NCI-H510A (cell line): ENCODE measurements around the gene VPS26A.

ENCODE experiments used
- DNase-seq: peaks from one replicate; lab custom pipeline; 2025; lab: John Stamatoyannopoulos, UW

Gene VPS26A

DNA sequence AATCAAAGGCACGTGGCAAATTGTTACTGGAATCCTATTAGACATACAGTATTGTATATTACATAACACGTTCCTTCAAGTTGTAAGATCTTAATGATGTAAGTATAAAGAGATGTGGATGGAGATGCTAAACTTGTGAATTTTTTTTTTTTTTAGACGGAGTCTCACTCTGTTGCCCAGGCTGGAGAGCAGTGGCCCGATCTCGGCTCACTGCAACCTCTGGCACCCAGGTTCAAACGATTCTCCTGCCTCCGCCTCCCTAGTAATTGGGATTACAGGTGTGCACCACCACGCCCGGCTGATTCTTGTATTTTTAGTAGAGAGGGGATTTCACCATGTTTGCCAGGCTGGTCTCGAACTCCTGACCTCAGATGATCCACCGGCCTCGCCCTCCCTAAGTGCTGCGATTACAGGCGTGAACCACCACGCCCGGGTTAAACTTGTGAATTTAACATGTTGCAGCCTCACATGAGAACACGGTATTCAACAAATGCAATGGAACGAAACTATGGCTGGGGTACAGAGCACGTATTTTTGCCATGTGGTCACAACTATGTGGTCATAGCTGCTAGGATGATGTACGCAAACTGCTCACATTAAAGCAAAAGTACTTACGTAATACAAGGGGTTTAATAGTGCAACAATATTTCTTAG, 55.2 kb downstream of the VPS26A start:
- DNase-seq = peak; percentile 29

DNA sequence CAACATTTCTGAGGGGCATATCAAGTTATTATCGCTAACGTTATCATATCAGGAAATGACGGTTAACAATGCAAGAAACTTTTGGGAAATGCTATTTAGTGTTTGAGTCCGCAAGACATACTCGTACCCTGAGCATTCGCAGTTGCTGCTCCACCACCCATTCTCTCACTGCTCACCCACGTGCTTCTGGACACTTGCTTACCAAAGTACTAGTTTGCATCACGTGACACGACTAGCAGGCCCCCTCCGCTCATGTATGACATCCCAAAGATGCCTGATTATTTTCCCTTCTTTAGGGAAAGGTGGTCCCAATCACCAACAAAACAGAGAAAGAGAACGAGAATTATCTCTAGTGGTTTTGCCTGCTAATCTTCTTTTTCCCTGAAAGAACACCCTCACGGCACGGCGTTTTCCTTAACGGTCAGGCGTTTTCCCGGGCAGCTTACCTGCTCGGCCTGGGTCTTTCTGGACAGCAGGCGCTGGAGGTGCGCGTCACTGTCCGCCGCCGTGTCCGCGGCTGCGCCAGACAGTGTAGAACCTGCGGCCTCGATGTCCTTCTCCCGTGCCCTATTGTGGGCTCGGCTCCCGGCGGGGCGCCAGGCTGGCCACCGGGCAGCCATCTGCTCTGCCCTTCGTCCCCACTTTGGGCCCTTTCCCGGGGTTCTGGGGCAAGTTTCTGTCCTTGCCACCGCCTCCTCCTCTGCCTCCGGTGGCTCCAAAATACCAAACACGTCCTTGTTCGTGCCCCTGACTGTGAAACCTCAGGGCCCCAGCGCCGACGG, 56.0 kb downstream of the VPS26A start, which contains the start of gene SUPV3L1:
TSS of gene SUPV3L1 (plus strand) at position 492 of the 782 bp plus-strand sequence. CDS start at position 550, 58 bp downstream.
- peak; percentile 94 for DNase-seq

DNA sequence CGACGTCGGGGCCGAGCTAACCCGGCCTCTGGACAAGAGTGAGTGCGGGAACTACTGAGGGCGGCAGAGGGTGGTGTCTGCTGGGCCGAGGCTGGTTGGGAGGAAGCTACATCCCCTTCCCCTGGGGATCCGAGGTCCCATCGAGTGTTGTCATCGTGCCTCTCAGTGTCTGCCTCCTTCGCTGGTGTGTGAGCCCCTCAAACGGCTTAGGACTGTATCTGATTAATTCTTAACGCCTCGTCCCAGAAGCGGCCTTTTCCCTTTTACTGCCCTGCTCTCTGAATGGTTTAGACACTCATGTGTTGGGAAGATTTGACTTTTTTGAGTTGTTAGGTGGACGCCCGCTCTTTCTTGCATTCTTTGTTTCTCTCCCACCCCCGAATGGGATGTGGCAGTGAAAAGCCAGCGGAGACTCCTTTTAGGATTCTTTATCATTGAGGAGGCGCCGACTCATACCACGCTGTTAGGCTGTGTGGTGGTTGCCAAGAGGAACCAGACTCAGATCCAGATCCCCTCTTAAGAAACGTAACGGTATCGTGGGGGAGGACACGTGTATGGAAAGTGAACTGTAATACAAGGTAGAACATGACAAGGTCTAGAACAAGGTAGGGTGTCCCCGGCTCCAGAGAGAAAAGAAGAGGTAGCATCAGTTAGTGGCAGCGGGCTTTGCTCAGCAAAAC, 56.7 kb downstream of the VPS26A start:
- DNase-seq = no peak

DNA sequence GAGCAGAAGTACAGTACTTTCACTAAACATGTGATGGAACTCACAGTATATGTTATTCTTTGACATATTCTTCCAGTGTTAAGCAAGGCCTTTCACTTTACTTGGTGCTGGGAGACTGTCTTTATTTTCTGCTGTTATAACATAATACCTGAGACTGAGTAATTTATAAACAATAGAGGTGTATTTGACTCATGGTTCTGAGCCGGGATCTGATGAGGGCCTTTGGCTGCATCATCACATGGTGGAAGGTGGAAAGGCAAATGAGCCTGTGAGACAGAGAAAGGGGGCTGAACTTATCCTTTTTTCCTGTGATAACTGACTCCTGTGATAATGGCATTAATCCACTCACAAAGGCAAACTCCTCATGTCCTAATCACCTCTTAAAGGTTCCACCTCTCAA, 57.5 kb downstream of the VPS26A start:
- DNase-seq = no peak

DNA sequence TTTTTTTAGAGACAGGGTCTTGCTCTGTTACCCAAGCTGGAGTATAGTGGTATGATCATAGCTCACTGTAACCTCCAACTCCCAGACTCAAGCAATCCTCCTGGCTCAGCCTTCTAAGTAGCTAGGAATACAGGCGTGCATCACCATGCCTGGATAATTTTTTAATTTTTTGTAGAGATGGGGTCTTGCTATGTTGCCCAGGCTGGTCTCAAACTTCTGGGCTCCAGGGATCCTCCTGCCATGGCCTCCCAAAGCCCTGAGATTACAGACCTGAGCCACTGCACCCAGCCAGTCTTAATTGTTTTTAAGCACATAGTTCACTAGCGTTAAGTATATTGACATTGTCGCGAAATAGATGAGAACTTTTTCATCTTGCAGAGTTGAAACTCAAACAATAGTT, 58.0 kb downstream of the VPS26A start:
- no peak for DNase-seq

DNA sequence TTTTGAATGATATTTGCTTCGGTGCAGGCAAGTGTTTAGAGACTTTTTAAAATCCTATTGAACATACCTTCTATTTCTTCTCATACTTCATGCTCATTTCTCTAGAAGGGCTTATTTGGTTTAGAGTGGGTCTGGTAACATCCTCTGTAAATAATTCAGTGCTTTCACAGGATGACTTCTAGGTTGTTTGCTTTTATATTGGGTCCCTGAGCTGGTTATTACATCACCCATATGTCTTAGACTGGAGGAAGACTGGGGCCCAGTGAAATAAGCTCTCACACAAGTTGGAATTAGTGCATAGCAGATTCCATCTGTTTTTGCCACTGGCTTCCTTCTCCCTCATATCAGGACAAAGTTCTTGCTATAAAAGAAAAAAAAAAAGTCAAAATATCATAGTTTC, 62.5 kb downstream of the VPS26A start:
- DNase-seq = no peak

DNA sequence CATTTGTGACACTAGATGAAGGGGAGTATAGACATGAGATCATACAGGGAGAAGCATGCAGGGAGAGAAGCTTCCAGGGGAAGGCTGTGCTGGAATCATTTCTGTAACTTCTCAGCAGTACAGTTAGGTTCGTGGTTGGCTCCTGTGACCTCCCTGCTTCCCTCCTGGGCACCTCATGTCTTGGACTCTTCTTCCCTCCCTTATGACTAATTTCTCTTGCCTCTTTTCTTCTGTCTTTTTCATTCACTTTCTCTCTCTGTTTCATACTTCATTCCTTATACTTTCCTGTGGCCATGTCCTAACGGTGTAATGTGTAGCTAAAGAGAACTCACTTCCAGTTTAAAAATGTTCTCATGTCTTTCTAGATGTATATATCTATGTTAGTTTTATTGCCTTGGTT, 77.1 kb downstream of the VPS26A start:
- DNase-seq = no peak

DNA sequence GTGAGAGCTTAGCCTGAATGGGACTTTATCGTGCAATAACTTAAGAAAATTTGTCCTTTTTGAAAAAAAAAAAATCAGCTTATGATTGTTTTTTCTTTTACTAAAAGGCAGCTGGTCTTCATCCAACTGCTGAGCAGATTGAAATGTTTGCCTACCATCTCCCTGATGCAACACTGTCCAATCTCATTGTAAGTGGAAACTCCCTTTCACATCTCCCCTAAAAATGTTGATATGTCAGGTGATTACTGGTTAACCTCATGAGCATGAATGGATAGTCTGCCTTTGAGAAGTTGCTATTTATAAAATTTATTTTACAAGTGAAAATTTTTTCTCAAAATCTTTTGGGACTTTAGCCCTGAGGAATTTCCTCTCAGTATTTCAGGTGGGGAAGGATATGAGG, 78.4 kb downstream of the VPS26A start:
- no peak for DNase-seq

DNA sequence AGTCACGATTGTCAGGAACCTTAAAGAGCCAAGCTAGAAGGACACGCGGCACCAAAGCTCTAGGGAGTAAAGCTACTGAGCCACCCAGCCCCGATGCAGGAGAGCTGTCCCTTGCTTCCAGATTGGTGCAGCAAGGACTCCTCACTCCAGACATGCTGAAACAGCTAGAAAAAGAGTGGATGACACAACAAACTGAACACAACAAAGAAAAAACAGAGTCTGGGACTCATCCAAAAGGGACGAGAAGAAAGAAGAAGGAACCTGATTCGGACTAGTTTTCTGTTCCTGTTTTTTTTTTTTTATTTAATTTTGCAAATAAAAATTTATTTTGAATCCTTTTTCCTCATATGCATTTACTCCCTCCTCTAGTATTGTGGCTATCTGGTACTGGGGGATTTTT, 84.8 kb downstream of the VPS26A start:
- no peak for DNase-seq

DNA sequence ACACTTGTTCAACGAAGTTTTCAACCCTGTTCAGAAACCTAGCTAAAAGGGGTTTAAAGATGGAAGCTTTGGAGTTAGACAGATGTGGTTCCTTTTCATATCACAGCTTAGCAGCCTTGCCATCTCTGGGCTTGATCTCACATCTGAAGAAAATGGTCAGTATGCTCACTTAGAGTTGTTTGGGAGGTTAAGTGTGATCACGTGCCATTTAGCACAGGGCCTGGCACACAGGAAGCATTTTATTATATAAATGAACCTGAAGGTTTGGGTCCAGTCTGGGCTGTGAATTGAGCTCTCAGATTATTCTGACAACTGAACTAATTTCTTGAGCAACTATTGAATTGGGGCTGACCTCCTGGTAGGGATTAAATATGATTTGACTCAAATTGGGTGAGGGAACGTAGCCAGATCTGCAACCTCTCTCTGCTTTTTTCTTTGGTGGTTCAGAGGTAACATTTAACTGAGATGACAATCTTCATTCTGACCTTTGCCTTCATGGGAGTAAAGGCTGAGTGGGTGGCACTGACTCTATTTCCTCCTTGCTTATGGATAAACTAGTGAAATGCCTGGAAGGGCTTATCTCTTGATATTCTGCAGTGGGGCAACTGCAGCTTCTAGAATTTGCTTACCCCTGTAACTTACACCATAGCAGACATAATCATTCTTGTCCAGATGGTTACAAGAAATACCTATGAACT, 86.0 kb downstream of the VPS26A start:
- no peak for DNase-seq

DNA sequence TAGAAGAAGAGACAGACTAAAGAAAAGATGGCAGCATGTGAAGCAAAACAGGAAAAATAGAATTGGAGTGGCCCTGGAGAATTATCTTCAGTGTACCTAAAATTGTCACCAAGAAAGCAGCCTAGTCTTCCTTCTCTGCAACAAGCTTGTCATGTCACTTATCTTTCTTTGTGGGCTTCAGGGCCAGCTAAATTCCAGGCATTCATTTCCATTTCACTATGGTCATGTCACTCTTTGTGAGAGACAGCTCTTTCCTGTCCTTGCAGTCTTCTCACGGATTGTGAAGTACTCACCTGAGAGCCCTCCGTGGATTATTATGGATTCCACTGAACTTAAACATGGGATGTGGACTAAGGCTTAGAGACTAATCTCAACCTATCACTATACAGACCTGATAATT, 87.1 kb downstream of the VPS26A start:
- no peak for DNase-seq

DNA sequence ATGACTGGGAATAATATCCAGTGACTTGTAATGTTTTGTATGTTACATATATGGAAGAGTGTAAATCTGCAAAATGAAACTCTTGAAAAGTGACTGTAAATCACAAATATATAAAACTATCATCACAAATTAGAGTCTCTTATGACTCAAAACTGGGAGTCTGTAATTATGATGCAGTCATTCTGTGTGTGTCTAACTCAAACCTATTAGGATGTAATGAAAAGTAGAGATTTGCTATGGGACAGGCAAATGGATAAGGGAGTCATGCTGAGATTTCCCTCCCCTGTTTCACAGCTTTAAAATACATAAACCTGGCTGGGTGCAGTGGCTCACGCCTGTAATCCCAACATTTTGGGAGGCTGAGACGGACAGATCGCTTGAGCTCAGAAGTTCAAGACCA, 87.5 kb downstream of the VPS26A start:
- no peak for DNase-seq

DNA sequence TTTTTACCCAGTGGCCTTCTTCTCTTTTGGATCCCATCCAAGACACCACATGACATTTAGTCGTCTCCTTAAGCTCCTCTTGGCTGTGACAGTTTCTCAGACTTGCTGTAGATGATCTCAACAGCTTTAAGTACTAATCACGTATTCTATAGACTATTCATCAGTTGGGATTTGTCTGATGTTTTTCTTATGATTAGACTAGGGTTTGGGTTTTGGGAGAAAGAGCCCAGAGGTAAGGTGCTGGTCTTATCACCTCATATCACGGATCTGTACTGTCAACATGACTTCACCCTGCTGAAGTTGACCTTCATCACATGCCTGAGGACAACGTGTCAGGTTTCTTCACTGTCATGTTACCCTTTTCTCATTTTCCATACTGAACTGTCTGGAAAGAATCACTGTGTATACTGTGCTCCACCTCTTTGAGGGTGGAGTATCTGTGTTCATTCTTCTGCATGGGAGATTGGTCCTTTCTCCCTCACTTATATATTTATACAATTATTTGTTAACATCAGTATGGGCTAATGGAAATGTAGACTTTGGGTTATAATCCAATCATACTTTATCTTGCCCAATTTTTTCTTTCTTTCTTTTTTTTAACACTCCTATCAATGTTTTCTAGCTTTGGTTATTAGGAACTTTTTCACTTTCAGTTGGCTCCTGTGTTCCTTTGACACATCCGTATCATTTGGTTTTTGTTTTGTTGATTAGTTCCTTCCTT, 89.8 kb downstream of the VPS26A start:
- no peak for DNase-seq

DNA sequence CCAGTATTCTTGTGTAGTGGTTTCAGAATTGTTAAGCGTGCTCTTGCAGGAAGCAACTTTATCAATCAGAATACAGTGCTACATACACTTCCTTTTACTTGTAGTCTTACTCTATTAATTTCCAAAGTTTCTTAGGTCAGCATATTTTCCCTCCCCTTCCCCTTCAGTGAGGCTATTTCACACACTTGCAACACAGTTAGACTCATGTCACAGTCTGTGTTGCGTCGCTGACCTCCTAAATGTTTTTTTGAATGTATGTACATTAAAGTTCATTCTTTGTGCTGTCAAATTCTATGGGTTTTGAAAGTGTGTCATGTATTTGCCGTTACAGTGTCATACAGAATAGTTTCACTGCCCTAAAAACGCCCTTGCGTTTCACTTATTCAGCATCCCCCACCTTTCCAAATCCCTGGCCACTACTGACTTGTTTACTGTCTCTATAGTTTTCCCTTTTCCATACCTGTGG, 90.7 kb downstream of the VPS26A start:
- no peak for DNase-seq

DNA sequence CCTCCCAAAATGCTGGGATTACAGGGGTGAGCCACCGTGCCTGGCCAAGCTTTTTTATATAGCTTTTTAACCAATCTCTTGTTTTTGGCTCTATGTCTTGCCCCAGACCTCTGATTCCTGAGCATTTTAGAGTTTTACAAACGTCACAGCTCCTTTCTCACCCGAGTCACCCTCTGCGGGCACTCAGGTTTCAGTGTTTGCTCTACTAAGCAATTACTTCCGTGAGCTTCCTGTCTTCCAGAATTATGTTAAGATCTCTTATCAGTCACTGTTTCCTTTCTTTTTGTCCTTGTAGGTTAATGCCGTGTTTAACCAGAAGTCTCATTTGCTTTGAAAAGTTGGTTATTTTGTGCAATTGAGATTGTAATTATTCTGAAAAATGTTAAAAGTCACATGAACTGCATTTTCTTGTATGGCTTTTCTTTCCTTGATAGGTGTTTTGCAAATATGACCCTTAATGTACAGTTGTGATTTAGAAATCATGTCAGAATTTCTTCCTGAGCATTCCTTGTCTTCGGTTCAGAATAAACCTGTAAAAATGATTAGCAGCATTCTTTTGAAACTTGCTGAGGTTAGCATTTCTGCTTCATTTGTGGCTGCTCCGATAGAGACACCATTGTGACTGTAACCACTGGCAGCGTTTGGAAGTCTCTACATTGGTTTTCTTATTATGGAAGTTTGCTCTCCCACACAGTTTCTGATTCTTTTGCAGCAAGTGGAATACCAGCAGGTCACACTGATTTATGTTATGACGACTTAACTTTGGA, 91.6 kb downstream of the VPS26A start:
- DNase-seq = no peak

DNA sequence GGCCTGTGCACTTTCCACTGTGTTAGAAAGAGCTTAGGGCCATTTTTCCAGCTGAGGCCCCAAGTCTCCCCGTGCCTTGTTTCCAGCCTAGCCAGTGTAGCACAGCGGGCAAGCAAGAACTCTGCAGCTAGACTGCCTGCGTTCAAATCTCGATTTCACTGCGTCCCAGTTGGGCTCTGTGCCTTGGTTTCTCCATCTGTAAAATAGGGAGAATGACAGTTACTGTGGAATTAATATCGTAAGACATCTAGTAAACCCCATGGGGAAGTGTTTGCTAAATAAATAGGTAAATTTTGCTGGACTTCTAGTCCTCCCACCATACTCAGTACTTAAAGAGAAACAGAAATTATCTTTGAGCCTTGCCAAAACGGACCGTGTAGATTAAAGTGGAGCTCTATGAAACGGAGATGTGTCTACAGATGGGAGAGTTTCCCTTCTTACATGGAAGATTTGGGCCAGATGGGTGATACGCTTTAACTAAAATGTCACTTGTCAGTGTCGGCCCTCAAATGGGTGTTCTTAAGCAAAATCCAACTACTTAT, 92.7 kb downstream of the VPS26A start:
- DNase-seq = no peak

DNA sequence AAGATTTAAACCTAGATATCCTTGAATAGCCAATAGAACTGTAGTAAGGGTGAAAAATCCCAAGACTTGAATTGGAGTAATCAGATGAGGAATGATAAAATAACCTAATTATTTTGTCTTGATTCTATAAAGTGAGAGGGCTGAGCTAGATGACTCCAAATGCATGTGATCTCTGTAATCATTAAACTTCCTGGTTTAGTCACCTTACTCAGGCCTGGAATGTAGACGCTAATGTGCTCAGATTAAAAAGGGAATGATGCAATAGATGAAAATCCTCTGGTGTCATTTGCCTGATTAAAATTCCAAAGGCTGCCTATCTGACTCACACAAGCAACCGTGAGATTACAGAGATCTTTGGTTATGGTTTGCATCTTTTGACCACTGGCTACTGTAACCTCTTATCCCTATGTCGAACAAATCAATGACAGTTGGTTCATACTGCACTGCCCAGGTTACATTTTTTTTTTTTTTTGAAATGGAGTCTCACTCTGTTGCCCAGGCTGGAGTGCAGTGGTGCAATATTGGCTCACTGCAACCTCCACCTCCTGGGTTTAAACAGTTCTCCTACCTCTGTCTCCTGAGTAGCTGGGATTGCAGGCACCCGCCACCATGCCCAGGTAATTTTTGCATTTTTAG, 93.3 kb downstream of the VPS26A start:
- DNase-seq = no peak

DNA sequence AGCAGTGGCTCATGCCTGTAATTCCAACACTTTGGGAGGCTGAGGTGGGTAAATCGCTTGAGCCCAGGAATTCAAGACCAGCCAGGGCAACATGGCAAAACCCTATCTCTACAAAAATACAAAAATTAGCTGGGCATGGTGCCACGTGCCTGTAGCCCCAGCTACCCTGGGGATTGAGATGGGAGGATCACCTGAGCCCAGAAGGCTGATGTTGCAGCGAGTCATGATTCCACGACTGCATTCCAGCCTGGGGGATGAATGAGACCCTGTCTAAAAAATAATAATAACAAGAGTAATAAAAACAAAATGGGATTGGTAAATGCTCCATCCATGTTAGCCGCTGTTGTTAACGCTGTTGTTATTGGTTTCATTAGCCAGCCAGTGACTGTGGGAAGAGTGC, 94.9 kb downstream of the VPS26A start:
- no peak for DNase-seq

DNA sequence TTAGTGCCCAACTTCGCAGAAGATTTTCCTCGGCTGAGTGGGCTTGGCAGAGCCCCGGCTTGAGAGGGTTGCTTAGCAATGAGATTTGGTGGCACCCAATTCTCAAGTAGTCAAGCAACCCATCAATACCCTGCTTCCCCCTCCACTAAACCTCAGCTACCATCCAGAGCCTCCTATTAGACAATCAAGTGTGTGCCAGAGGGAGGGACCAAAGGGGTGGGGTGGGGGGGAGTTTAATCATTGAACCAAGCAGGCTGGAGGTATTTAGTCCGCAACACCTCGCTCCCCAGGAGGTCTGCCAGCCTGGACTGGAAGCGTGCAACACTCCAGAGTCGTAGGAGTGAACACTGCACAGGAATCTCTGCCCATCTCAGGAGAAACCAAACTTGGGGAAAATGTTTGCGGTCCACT, 96.1 kb downstream of the VPS26A start, which contains the start of gene HKDC1:
TSS of gene HKDC1 (plus strand) at position 292 of the 411 bp plus-strand sequence. CDS start at position 396, 104 bp downstream.
- no peak for DNase-seq

DNA sequence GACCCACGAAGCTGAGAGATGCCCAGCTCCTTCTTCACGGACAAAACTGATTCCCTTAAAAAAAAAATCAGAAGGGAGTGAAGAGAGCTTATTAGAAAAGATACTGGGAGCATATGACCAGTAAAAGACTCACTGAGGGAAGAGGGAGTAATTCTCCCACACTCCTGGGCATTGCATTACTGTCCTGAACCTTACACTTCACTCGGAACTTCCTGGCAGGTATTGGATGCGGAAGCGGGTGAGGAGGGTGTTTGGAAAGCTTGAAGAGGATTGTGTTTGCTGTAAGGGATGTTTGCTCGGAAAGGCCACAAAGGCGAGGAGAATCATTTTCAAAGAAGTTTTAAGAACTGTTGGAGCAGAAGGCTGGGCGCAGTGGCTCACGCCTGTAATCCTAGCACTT, 96.5 kb downstream of the VPS26A start:
- DNase-seq = no peak
